CD14-positive monocyte (primary cell): ENCODE data around the gene HPCAL4. TPM values are rescaled to one million over a fixed set of nuclear protein-coding genes. Genes with fewer than 3 reads are reported as not detected.

Source experiments
- DNase-seq, 3 donors: peaks; one replicate each; pipeline ENCODE4 v3.0.0-alpha.2; 2011 to 2022
- H2AFZ ChIP-seq: 2 replicates; pipeline ENCODE4 v1.6.0; 2012; ENCODE audit warnings: mild to moderate bottlenecking, low read depth, low read length, inconsistent platforms; ENCODE audit not compliant: insufficient read depth, poor library complexity, severe bottlenecking
- H3K27ac ChIP-seq, 2 donors: 1 replicate in 1 of 2; 2 replicates in 1 of 2; pipeline ENCODE4 v1.5.1; 2012 to 2013; ENCODE audit warnings: low read length in 2 of 2, control low read depth in 1 of 2, inconsistent platforms in 1 of 2, low read depth in 1 of 2, mild to moderate bottlenecking in 1 of 2
- H3K27me3 ChIP-seq, 2 donors: one replicate each; pipeline versions ENCODE4 v1.6.0 to v1.6.1; 2011 to 2013; ENCODE audit warnings: low read length in 2 of 2; ENCODE audit not compliant: control insufficient read depth in 2 of 2, insufficient read depth in 2 of 2
- H3K36me3 ChIP-seq, 2 donors: replicated peaks in 1 of 2; 1 replicate in 1 of 2; 2 replicates in 1 of 2; pipeline versions ENCODE4 v1.5.1 to v1.6.1; 2012 to 2013; ENCODE audit warnings: low read length in 2 of 2, control low read depth in 1 of 2, inconsistent platforms in 1 of 2, mild to moderate bottlenecking in 1 of 2; ENCODE audit not compliant: insufficient read depth in 2 of 2, control insufficient read depth in 1 of 2
- H3K4me1 ChIP-seq, 2 donors: 1 replicate in 1 of 2; 2 replicates in 1 of 2; pipeline versions ENCODE4 v1.5.1 to v1.6.1; 2012 to 2013; ENCODE audit warnings: low read length in 2 of 2, control low read depth in 1 of 2, inconsistent platforms in 1 of 2, mild to moderate bottlenecking in 1 of 2, moderate library complexity in 1 of 2; ENCODE audit not compliant: insufficient read depth in 2 of 2, control insufficient read depth in 1 of 2
- H3K4me2 ChIP-seq: replicated peaks from 2 replicates; pipeline ENCODE3; 2012; ENCODE audit warnings: low read length, moderate library complexity, mild to moderate bottlenecking; ENCODE audit not compliant: poor library complexity, severe bottlenecking; ENCODE audit errors: extremely low read depth
- H3K4me3 ChIP-seq, 3 experiments: fragments of 200-600 bp in 1 of 3; sonication (generic) in 1 of 3; replicated peaks in 1 of 3; 1 replicate in 2 of 3; 2 replicates in 1 of 3; pipeline ENCODE4 v1.5.1; 2011 to 2013; ENCODE audit warnings: low read length in 3 of 3, mild to moderate bottlenecking in 3 of 3, control low read depth in 2 of 3, low read depth in 2 of 3, inconsistent platforms in 1 of 3, moderate library complexity in 1 of 3
- H3K79me2 ChIP-seq: 2 replicates; pipeline ENCODE4 v1.6.0; 2012; ENCODE audit warnings: mild to moderate bottlenecking, control low read depth, inconsistent platforms, low read length, moderate library complexity; ENCODE audit not compliant: insufficient read depth
- H3K9ac ChIP-seq: 2 replicates; pipeline ENCODE4 v1.6.0; 2017; ENCODE audit warnings: low read length, mild to moderate bottlenecking; ENCODE audit not compliant: insufficient read depth, poor library complexity, severe bottlenecking
- H3K9me3 ChIP-seq, 2 donors: replicated peaks in 1 of 2; 1 replicate in 1 of 2; 2 replicates in 1 of 2; pipeline versions ENCODE4 v1.5.1 to v1.6.1; 2012 to 2013; ENCODE audit warnings: low read length in 2 of 2, control low read depth in 1 of 2; ENCODE audit not compliant: control insufficient read depth in 1 of 2, insufficient read depth in 1 of 2
- H4K20me1 ChIP-seq: 2 replicates; pipeline ENCODE4 v1.6.0; 2012; ENCODE audit warnings: mild to moderate bottlenecking, low read length, control low read depth, moderate library complexity; ENCODE audit not compliant: insufficient read depth
- H3K27ac Mint-ChIP-seq, 7 donors: one replicate each; pipeline ENCODE4 v1.8.0; 2020; ENCODE audit warnings: mild to moderate bottlenecking in 7 of 7, mixed read lengths in 7 of 7, moderate library complexity in 6 of 7, inconsistent platforms in 2 of 7
- H3K27me3 Mint-ChIP-seq, 3 donors: one replicate each; pipeline ENCODE4 v1.8.0; 2021 to 2022; ENCODE audit warnings: low read depth in 3 of 3, mild to moderate bottlenecking in 3 of 3, mixed read lengths in 3 of 3, moderate library complexity in 3 of 3, inconsistent platforms in 1 of 3
- H3K36me3 Mint-ChIP-seq, 2 donors: one replicate each; pipeline ENCODE4 v1.8.0; 2020; ENCODE audit warnings: mixed read lengths in 2 of 2, inconsistent platforms in 1 of 2, mild to moderate bottlenecking in 1 of 2
- H3K4me1 Mint-ChIP-seq: one replicate; pipeline ENCODE4 v1.8.0; 2020; ENCODE audit warnings: mild to moderate bottlenecking, mixed read lengths
- H3K4me3 Mint-ChIP-seq, 2 donors: one replicate each; pipeline ENCODE4 v1.8.0; 2020; ENCODE audit warnings: mild to moderate bottlenecking in 2 of 2, mixed read lengths in 2 of 2, moderate library complexity in 1 of 2
- H3K9me3 Mint-ChIP-seq, 7 donors: one replicate each; pipeline ENCODE4 v1.8.0; 2020 to 2022; ENCODE audit warnings: mixed read lengths in 7 of 7, mild to moderate bottlenecking in 6 of 7, moderate library complexity in 6 of 7, inconsistent platforms in 2 of 7
- WGBS: methylation state at CpG from one replicate; pipeline ENCODE4 v1.1.5; 2013; ENCODE audit warnings: missing lambda C conversion rate; ENCODE audit not compliant: insufficient coverage; 5-methylcytosine and 5-hydroxymethylcytosine counted together
- intact Hi-C, 2 donors: fragments of 100-400 bp; cut with micrococcal nuclease; formaldehyde crosslinking; loops; one replicate each; pipeline versions ENCODE4 v1.15.0 to v1.15.1; 2023
- polyA plus RNA-seq, 3 donors: library from polyadenylated mRNA; depleted of rRNA in 1 of 3; unstranded in 2 of 3; stranded (reverse) in 1 of 3; fragments of 300-500 nt in 2 of 3; fragments of >200 nt in 1 of 3; fragmentation: Illumina TruSeq in 2 of 3; gene quantifications; 1 replicate in 2 of 3; 2 replicates in 1 of 3; pipeline ENCODE4 v1.2.3, GENCODE V29; 2012 to 2021
- TF ChIP-seq, protein P1 (sequence below): fragments of 200-600 bp; IDR thresholded peaks from one replicate; pipeline ENCODE4 v1.8.0; 2022; ENCODE audit warnings: antibody characterized with exemption, mild to moderate bottlenecking

The HPCAL4 gene
- polyA plus RNA-seq, 3 donors = 0.03 to 0.05 TPM; not detected in 1

GRCh38 chr1:39671433-39671792 lies 19.8 kb downstream of the HPCAL4 start:
- intact Hi-C loops = no loop called here

GRCh38 chr1:39670689-39671088 lies 20.5 kb downstream of the HPCAL4 start:
- WGBS = 60% methylated on average over 1 of the region's 1 CpG

More at GRCh38 chr1:39671433-39671792, 19.8 kb downstream of the HPCAL4 start:
- peak overlapping the region; percentile 27 for H3K9ac ChIP-seq
- peaks cover 13% of the 10 kb centered on the region for H3K4me1 Mint-ChIP-seq
- peaks cover 22 to 51% of the 10 kb centered on the region in 2 donors for H3K27me3 ChIP-seq
- peaks cover 41 to 71% (median 58%) of the 10 kb centered on the region in 3 donors for H3K27me3 Mint-ChIP-seq
- H3K9me3 Mint-ChIP-seq = peaks cover 0 to 10% (median 2%) of the 10 kb centered on the region in 7 donors
- H3K9me3 ChIP-seq = peaks cover 0 to 10% of the 10 kb centered on the region in 2 donors
- no peak overlapping the region for H3K27ac ChIP-seq
- TF ChIP-seq, protein P1, sequence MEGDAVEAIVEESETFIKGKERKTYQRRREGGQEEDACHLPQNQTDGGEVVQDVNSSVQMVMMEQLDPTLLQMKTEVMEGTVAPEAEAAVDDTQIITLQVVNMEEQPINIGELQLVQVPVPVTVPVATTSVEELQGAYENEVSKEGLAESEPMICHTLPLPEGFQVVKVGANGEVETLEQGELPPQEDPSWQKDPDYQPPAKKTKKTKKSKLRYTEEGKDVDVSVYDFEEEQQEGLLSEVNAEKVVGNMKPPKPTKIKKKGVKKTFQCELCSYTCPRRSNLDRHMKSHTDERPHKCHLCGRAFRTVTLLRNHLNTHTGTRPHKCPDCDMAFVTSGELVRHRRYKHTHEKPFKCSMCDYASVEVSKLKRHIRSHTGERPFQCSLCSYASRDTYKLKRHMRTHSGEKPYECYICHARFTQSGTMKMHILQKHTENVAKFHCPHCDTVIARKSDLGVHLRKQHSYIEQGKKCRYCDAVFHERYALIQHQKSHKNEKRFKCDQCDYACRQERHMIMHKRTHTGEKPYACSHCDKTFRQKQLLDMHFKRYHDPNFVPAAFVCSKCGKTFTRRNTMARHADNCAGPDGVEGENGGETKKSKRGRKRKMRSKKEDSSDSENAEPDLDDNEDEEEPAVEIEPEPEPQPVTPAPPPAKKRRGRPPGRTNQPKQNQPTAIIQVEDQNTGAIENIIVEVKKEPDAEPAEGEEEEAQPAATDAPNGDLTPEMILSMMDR = no peak
- peaks cover 15 to 17% of the 10 kb centered on the region in 2 donors for H3K4me1 ChIP-seq
- WGBS = 4% methylated on average over 24 of the region's 26 CpGs
- H2AFZ ChIP-seq = peak overlapping the region; percentile 68
- H3K27ac Mint-ChIP-seq = no peak overlapping the region
- H3K4me2 ChIP-seq = peak overlapping the region; percentile 72
- H3K4me3 ChIP-seq = peak overlapping the region in 1 of 3 experiments; percentile 60
- H4K20me1 ChIP-seq = no peaks in the 10 kb centered on the region
- peak overlapping the region; percentile 49 to 89 for H3K4me3 Mint-ChIP-seq
- peaks cover 0 to 6% of the 10 kb centered on the region in 2 donors for H3K36me3 Mint-ChIP-seq
- no peaks in the 10 kb centered on the region for H3K36me3 ChIP-seq
- no peaks in the 10 kb centered on the region for H3K79me2 ChIP-seq
- no peak for DNase-seq

More at GRCh38 chr1:39670689-39671088, 20.5 kb downstream of the HPCAL4 start:
- Histone ChIP-seq H3K9ac (no peak overlapping the region), H2AFZ (peak overlapping the region; percentile 68), H3K79me2 (no peaks in the 10 kb centered on the region), H3K9me3 (peaks cover 0 to 10% of the 10 kb centered on the region in 2 donors), H3K27ac (no peak overlapping the region), H4K20me1 (no peaks in the 10 kb centered on the region), H3K4me2 (no peak overlapping the region), H3K36me3 (no peaks in the 10 kb centered on the region), H3K4me1 (peaks cover 15 to 17% of the 10 kb centered on the region in 2 donors), H3K4me3 (no peak overlapping the region), H3K27me3 (peaks cover 22 to 51% of the 10 kb centered on the region in 2 donors)
- Mint-ChIP-seq H3K36me3 (peaks cover 0 to 6% of the 10 kb centered on the region in 2 donors), H3K4me1 (peaks cover 13% of the 10 kb centered on the region), H3K27me3 (peaks cover 42 to 69% (median 52%) of the 10 kb centered on the region in 3 donors), H3K27ac (no peak overlapping the region), H3K9me3 (peaks cover 0 to 10% (median 2%) of the 10 kb centered on the region in 7 donors), H3K4me3 (peak overlapping the region; percentile 4 to 89)
- intact Hi-C loops = no loop called here
- no peak for DNase-seq
- TF ChIP-seq, protein P1 = no peak
